Measurements from ENCODE around the gene GAPVD1.
"Not testable (repeated sequence)": the region's sequence is repeated elsewhere in the genome, so short reads cannot be mapped to it uniquely, and the experiment has no call there.

Gene GAPVD1

DNA sequence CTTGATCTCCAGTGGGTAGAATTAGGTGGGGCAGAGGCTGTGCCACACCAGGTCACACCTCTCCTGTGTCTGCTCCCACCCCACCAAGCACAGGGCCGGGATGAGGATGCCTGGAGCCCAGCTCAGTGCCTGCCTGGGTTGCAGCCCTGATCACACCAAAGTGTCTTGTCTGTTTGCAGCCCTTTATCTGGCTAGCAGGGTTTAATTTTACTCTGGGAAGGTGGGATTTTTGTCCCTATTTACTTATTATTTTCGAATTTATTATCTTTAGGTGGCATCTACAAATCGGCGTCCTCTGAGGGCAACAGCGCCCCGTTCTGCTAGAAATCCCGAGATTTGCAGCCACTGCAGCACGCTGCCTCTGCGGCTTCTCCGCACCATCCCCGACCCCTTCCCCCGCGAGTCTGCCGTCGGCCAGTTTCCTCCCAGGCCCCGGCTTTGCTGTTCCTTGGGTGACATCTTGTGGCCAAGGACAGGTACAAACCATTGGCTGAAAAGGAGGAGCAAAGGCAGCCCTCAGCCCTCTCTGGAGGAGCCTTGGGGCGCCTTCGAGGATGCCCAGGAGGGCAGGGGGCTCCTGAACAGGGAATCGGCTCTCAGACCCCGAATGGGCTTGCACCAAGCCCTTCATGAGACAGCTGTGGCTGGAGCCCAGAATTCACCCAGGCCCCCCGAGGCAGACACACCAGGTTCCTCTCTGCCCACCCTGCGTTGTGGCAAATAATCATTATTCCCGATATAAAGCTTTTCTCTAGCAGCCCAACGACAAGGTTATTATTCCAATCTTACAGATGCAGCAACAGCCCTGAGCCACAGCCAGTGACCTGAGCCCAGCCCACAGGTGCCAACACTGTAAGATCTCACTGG is 113.0 kb downstream of the GAPVD1 start:
- peak; percentile 74 for DNase-seq

DNA sequence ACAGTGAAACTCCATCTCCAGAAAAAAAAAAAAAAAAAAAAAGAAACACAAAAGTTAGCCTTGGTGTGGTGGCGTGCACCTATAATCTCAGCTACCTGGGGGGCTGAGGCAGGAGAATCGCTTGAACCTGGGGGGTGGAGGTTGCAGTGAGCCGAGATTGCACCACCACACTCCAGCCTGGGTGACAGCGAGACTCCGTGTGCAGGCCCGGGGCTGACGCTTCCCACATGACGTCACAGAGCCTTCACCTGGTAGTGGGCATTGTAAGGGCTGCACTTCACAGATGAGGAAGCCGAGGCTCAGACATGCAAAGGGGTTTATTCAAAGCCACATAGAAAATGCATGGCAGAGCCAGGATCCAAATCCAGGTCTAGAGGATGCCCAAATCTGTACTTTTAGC is 114.2 kb downstream of the GAPVD1 start:
- no peak for DNase-seq

- no peak for DNase-seq
Measured at GRCh38 chr9:125376261-125377226, 114.9 kb downstream of the GAPVD1 start.

DNA sequence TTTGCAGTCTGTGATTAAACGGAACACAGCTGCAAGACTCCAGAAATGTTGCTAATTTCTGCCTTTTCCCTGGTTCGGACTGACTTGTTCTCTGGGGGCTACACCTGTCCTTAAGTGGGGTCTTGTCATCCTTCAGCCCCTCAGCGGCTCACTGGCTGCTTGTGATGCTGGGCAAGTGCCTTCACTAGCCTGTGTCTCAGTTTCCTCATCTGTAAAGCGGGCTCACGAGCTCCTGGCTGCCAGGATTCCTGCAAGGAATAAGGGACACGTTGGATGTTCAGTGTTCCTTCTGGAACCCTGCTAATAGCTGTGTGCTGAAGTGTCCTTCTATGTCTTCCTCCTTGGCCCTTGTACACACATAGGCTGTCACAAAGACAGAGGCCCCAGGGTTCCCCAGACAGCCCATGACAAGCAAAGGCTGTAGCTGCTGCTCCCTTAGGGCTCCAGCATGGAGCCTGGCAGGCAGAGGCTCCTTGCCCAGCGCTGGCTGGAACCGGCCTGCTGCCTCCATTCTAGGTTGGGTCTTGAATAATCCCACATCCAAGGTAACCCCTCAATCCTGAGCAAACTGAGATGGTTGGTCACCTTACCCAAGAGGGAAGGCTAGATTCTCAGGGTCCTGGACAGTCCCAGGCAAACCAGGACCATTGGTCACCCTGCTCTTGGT is 116.1 kb downstream of the GAPVD1 start:
- no peak for DNase-seq

GRCh38 chr9:125378778-125379177 is 117.2 kb downstream of the GAPVD1 start:
- DNase-seq, result no peak

DNA sequence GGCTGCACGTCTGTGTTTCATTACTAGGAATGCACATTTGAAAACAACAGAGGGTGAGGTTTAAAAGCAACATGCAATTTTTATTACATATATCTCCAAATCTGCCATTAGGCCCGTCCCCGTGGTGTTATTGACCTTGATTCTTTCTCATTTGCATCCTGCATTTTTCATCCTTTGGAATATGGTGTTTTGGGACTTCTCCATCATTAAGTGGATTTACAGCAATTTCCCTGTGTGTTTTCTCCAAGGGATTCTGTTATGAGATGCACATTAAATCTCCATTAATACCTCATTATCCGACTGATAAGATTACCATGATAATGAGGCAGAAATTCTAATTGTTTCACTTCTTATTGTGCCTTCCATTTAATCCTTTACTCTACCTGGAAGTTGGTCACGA is 117.6 kb downstream of the GAPVD1 start:
- DNase-seq, result no peak

- DNase-seq, result no peak
Measured at GRCh38 chr9:125380406-125380805, 118.8 kb downstream of the GAPVD1 start.

GRCh38 chr9:125387861-125388524 is 126.4 kb downstream of the GAPVD1 start:
- DNase-seq, result no peak

GRCh38 chr9:125388978-125389377 is 127.4 kb downstream of the GAPVD1 start:
- DNase-seq, result no peak

GRCh38 chr9:125391704-125392103 is 130.1 kb downstream of the GAPVD1 start:
- peak; percentile 20 for DNase-seq

GRCh38 chr9:125393426-125393825 is 131.8 kb downstream of the GAPVD1 start:
- DNase-seq, result peak; percentile 48

- no peak for DNase-seq
Measured at GRCh38 chr9:125396799-125397198, 135.2 kb downstream of the GAPVD1 start.

GRCh38 chr9:125397736-125398135 is 136.1 kb downstream of the GAPVD1 start:
- no peak for DNase-seq

DNA sequence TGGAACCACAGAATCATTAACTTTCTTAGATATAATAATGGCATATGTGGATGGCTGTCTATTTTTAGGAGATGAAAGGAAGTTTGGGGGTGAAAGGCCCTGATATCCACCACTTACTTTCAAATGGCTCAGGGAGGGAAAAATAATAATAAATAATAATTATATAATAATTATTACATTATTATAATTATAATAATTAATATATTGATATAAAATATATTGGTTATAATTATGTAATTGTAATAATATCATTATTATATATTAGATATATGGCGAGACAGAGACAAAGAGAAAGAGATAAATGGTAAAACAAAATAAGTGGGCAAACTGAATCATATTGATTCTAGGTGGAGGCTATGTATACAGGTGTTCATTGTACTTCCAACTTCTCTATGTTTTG is 136.6 kb downstream of the GAPVD1 start:
- no peak for DNase-seq

- no peak for DNase-seq
Measured at GRCh38 chr9:125399165-125399564, 137.5 kb downstream of the GAPVD1 start.

GRCh38 chr9:125399666-125400065 is 138.0 kb downstream of the GAPVD1 start:
- no peak for DNase-seq

- not testable (repeated sequence) for DNase-seq
Measured at GRCh38 chr9:125400232-125400631, 138.6 kb downstream of the GAPVD1 start.

DNA sequence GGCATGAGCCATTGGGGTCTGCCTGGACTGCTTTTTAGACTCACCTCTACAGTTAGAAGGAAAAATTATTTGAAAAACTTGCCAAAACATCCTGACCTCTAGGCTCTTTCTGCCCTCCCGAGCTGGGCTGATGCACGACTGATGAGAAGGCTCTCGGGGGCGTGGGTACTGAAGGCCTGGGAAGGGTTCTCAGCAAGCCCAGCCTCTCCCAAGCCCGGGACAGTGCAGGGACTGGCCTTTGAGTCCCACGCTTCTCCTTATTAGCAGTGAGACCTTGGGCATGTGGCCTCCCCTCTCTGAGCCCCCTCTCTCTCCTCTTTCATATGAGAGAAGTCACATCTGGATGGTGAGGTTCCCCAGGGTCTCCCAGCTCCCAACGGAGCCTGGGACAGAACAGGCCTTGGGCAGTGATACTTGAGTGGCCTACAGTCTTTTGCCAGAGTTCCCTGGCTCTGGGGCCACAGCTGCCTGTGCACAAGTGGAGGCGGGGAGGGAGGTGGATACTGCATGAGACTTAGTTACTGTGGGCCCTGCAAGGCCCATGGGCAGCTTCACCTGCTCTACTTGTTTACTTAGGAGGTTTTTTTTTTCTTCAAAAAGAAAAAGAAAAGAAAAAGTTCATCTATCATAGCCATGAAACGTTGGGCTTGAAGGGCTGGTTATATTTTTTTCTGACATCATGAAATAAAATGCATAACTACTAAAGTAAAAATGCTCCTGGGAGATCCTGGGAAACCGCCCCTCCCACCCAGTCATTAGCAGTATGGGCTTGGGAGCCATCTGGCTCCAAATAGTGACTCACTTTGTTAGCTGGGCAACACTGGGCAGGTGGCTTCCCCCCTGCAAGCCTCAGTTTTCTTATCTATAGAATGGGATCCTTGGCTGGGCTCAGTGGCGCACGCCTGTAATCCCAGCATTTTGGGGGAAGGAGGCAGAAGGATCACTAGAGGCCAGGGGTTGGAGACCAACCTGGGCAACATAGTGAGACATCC is 139.4 kb downstream of the GAPVD1 start:
- DNase-seq, result peak; percentile 20

DNA sequence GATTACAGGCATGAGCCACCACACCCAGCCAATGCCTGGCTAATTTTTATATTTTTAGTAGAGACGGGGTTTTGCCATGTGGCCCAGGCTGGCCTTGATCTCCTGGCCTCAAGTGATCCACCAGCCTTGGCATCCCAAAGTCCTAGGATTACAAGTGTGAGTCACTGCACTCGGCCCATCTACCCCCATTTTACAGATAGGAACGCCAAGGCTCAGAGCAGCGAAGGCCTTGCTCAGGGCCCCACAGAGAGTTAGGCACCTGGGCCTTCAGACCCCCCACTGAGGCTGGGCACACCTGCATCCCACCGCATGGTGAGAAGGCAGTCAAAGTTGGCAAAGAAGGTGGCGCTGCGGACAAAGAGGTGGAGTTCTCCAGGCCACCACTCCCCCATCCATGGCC is 143.1 kb downstream of the GAPVD1 start:
- DNase-seq, result no peak

GRCh38 chr9:125405938-125406809 is 144.5 kb downstream of the GAPVD1 start:
- no peak for DNase-seq

GRCh38 chr9:125406810-125407087 is 145.1 kb downstream of the GAPVD1 start:
- DNase-seq, result no peak

All from fibroblast of skin of right biceps (primary cell).